ENCODE results near the gene NCOA7.

Gene NCOA7

DNA sequence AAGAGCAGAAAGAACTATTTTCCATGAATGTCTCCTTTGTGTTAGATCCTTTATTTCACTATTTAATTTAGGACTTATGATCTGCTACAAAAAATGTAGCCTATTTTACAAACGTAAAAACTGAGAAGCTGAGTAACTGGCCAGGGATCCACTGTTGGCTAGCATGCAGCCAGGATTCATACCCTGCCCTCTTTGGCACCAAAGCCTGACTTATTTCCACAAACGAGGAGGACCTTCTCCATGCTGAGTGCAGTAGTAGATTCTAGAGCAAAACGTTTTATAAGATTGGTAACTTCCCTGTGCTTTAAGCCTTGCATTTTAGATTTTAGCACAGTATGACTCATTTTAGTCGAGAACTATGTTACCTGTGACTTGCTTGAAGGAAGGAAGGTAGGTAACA lies 74.3 kb downstream of the NCOA7 start:
- Mint-ChIP-seq H3K9me3 (no peaks in the 10 kb centered on the region), H3K27ac (no peak overlapping the region), H3K27me3 (no peaks in the 10 kb centered on the region)

DNA sequence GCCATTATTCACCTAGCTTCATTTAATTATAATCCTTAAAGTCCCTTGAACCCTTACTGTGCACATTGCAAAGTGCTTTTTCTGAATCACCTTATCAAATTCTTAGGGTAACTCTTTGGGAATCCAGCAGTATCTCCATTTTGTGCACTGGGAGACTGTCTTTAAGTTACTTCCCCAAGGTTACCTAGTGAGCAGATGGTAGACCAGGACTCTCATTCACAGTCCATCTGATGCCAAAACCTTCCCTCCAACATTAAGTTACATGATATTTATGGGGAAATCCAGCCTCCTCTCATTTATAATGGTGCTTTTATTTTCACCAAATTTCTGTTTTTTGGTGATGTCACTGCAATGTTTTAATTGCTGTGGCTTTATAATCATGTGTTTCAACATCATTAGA lies 75.7 kb downstream of the NCOA7 start:
- no peaks in the 10 kb centered on the region for H3K27me3 Mint-ChIP-seq

More for the DNA sequence above, 74.3 kb downstream of the NCOA7 start:
- peaks cover 2% of the 10 kb centered on the region for H3K4me1 Mint-ChIP-seq (ENCODE audit: low read depth)
- H3K36me3 Mint-ChIP-seq (ENCODE audit: low read depth) = peaks cover 30% of the 10 kb centered on the region
- DNase-seq = no peak
- H3K4me3 Mint-ChIP-seq = no peak overlapping the region

DNA sequence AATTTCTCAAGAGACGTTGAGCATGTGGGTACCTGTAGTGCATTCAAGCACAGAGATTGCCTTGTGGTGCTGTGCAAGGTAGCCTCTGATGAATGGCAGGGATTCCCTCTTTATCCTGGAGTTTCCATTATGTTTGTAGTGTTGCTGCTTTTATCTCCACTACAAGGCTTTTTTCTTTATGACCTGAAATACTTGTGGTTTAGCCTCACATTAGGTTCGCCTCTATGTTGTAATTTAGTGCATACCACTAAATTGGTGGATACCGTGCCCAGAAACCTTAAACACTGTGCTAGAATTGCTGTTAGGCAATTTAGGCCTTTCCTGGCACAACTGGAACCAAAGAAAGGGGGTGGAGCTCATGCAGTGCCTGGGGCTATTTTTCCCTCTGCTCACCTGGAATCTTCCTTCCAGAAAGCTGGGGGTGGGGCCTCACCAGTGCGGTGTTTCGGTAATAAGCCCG lies 76.8 kb downstream of the NCOA7 start:
- no peaks in the 10 kb centered on the region for H3K9me3 Mint-ChIP-seq
- no peak overlapping the region for H3K27ac Mint-ChIP-seq
- peaks cover 31% of the 10 kb centered on the region for H3K36me3 Mint-ChIP-seq (ENCODE audit: low read depth)
- no peaks in the 10 kb centered on the region for H3K27me3 Mint-ChIP-seq
- DNase-seq = no peak
- no peak overlapping the region for H3K4me3 Mint-ChIP-seq
- peaks cover 2% of the 10 kb centered on the region for H3K4me1 Mint-ChIP-seq (ENCODE audit: low read depth)

More for the DNA sequence above, 75.7 kb downstream of the NCOA7 start:
- DNase-seq = no peak
- Mint-ChIP-seq H3K4me1 (ENCODE audit: low read depth) (peaks cover 2% of the 10 kb centered on the region), H3K36me3 (ENCODE audit: low read depth) (peaks cover 33% of the 10 kb centered on the region), H3K4me3 (no peak overlapping the region), H3K27ac (no peak overlapping the region), H3K9me3 (no peaks in the 10 kb centered on the region)

DNA sequence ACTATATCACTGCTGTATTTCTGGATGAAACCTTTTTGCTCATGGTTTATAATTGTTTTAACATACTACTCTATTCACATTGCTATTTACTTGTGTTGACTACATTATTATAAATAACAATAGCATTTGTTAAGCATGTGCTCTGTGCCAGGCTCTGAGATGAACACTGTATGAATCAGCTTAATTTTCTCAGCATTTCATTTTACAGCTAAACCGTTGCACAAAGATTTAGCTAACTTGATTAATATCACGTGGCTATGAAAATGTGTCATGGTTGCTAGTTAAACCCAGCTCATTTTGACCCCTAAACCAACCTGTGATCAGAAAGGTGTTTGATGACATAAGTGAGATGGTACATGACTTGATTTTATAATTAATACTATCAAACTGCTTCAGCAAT lies 77.5 kb downstream of the NCOA7 start:
- Mint-ChIP-seq H3K27ac (no peak overlapping the region), H3K36me3 (ENCODE audit: low read depth) (peaks cover 28% of the 10 kb centered on the region), H3K27me3 (no peaks in the 10 kb centered on the region), H3K4me3 (no peak overlapping the region), H3K4me1 (ENCODE audit: low read depth) (peaks cover 2% of the 10 kb centered on the region), H3K9me3 (no peaks in the 10 kb centered on the region)
- DNase-seq = no peak

DNA sequence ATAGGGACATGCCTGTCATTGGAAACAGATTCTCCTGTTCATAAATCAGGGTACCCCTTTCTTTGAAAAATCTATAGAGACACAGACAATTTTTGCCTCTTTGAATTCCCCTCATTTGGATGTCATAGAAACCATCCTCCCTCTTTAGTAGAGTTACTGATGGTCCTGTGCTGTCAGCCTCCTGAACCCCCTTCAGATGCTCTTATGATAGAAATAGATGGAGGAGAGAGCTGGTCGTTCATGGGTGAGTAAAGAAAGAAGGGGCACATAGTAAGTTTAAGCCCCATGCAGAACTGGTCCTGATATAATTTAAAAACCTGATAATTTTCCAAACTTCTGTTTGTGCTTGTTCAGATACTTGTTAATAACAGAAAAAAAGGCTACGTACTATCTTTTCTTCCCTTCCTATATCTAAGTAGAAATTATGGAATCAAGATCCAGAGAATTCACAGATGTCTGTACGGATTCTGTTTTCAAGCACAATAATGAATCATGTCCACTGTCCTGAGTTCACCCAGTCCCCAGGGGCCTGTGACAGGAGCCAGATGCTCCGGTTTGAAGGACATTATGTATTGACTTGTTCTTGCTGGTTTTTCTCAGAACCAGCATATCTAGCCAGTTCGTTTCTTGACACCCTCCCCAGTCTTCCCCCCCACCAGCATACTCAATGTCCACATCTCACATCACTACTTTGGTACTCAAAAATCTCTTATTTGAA lies 78.1 kb downstream of the NCOA7 start:
- no peaks in the 10 kb centered on the region for H3K27me3 Mint-ChIP-seq

DNA sequence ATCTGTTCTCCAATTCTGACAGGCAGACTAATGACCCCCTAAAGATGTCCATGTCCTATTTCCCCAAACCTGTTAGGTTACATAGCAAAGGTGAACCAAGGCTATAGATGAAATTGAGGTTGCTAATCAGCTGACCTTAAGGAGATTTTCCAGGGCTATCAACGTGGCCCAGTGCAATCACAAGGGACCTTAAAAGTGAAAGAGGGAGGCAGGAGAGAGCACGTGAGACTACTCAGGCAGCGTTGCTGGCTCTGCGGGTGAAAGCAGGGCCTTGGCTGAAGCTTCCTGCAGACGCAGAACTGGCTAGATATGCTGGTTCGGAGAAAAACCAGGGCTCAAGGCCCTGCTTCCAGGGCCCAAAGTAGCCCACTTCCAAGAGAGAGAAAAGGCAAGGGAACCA lies 78.7 kb downstream of the NCOA7 start:
- H3K27ac Mint-ChIP-seq = no peak overlapping the region
- H3K36me3 Mint-ChIP-seq (ENCODE audit: low read depth) = peaks cover 35% of the 10 kb centered on the region
- peaks cover 2% of the 10 kb centered on the region for H3K4me1 Mint-ChIP-seq (ENCODE audit: low read depth)
- H3K9me3 Mint-ChIP-seq = no peaks in the 10 kb centered on the region
- no peak for DNase-seq
- H3K4me3 Mint-ChIP-seq = no peak overlapping the region
- no peaks in the 10 kb centered on the region for H3K27me3 Mint-ChIP-seq

More for the DNA sequence above, 78.1 kb downstream of the NCOA7 start:
- no peak for DNase-seq
- H3K9me3 Mint-ChIP-seq = no peaks in the 10 kb centered on the region
- H3K36me3 Mint-ChIP-seq (ENCODE audit: low read depth) = peaks cover 34% of the 10 kb centered on the region
- H3K27ac Mint-ChIP-seq = no peak overlapping the region
- no peak overlapping the region for H3K4me3 Mint-ChIP-seq
- H3K4me1 Mint-ChIP-seq (ENCODE audit: low read depth) = peaks cover 2% of the 10 kb centered on the region

DNA sequence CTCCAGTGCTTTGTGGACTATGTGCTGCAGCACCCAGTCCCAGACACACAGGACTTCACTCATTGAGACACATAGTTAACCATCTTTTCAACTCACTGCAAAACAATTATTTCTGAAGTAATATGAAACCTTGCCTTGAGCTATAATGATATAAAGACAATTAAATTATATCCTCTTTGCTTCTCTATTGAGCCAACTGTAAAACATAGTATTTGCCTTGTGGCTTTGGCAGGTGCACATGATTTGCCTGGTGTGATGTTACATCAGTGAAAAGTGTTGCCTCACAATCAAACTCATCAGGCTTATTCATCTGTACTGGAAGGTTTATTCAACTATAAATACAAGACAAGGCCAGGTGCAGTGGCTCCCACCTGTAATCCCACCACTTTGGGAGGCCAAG lies 80.6 kb downstream of the NCOA7 start:
- H3K36me3 Mint-ChIP-seq (ENCODE audit: low read depth) = peaks cover 42% of the 10 kb centered on the region
- peaks cover under 1% of the 10 kb centered on the region for H3K4me1 Mint-ChIP-seq (ENCODE audit: low read depth)
- no peak overlapping the region for H3K4me3 Mint-ChIP-seq
- H3K27ac Mint-ChIP-seq = no peak overlapping the region
- DNase-seq = no peak
- no peaks in the 10 kb centered on the region for H3K9me3 Mint-ChIP-seq
- no peaks in the 10 kb centered on the region for H3K27me3 Mint-ChIP-seq

DNA sequence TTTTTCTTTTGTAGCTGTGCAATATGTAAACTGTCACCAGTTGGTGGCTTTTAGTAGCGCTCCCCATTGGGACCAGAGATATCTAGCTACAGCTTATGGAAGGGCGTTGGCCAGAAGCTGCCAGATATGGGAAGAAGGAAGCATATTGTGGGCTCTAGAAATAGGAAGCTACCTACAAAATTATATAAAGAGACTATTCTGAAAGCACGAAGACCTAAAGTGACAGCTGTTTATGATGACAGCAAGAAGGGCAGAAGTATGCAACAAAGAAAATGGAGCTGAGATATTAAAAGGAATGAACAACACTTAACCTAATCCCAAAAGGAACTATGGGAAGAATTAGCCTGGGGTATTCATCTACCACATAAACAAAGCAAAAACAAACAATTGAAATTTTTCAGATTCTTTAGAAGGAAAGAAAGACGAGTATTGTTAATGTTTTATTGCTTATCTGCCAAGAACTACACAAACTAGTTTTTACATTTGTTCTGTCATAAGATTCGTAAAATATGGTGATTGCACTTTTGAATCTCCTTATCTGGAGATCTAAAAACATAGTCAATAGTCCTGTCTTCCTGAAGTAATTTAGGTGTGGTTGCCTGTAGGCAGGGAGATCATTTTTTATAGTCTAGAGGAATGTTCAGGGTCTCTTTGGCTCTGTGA lies 81.6 kb downstream of the NCOA7 start:
- H3K9me3 Mint-ChIP-seq = no peaks in the 10 kb centered on the region
- no peaks in the 10 kb centered on the region for H3K27me3 Mint-ChIP-seq
- no peak overlapping the region for H3K27ac Mint-ChIP-seq
- H3K4me3 Mint-ChIP-seq = no peak overlapping the region
- no peaks in the 10 kb centered on the region for H3K4me1 Mint-ChIP-seq (ENCODE audit: low read depth)
- H3K36me3 Mint-ChIP-seq (ENCODE audit: low read depth) = peaks cover 48% of the 10 kb centered on the region
- DNase-seq = no peak

DNA sequence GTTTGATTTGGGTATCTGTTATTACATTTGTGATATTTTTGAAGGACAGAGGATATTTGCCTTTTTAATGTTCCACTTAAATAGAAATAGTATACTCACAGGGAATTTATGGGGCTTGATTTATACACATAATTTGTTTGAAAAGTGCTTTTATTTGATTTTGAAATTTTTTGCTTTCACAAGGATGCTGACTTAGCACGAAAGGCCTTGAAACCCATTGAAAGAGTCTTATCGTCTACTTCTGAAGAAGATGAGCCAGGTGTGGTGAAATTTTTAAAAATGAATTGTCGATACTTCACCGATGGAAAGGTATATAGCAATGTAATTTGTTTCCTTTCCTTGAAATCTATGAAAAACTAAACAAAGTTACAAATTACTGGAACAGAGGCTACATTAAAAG lies 91.5 kb downstream of the NCOA7 start:
- DNase-seq = no peak
- H3K4me1 Mint-ChIP-seq (ENCODE audit: low read depth) = no peaks in the 10 kb centered on the region
- H3K9me3 Mint-ChIP-seq = no peaks in the 10 kb centered on the region
- no peak overlapping the region for H3K27ac Mint-ChIP-seq
- H3K27me3 Mint-ChIP-seq = no peaks in the 10 kb centered on the region
- H3K36me3 Mint-ChIP-seq (ENCODE audit: low read depth) = peaks cover 95% of the 10 kb centered on the region
- no peak overlapping the region for H3K4me3 Mint-ChIP-seq

DNA sequence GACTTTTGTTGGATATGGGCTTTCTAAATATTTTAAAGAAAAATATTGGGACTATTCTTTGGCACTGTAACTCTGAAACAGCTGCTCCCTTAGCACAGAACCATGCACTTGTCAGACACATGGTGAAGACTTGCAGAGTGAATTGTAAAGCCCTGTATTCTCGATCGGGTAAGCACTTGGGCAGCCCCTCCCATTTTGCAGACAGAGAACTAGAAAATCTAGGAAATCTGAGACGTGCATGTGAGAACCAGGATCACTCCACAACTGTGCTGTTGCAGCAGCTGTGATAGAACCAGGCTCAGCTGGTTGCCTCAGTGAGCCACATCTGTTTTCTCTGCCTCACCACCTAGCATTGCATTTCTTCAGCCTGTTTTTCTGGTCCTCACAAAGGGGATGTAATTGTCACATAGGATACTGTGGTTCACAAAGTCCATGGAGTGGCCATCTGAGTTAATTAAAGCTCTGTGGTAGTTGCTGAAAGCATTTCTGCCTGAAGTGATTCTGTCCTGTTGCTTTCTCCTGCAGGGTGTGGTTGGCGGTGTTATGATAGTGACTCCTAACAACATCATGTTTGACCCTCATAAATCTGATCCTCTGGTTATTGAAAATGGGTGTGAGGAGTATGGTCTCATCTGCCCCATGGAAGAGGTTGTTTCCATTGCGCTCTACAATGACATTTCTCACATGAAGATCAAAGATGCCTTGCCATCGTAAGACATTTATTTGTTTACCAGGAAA lies 94.0 kb downstream of the NCOA7 start:
- DNase-seq = no peak
- no peaks in the 10 kb centered on the region for H3K9me3 Mint-ChIP-seq
- H3K4me1 Mint-ChIP-seq (ENCODE audit: low read depth) = no peaks in the 10 kb centered on the region
- no peak overlapping the region for H3K4me3 Mint-ChIP-seq
- peaks cover 88% of the 10 kb centered on the region for H3K36me3 Mint-ChIP-seq (ENCODE audit: low read depth)
- no peak overlapping the region for H3K27ac Mint-ChIP-seq
- H3K27me3 Mint-ChIP-seq = no peaks in the 10 kb centered on the region

DNA sequence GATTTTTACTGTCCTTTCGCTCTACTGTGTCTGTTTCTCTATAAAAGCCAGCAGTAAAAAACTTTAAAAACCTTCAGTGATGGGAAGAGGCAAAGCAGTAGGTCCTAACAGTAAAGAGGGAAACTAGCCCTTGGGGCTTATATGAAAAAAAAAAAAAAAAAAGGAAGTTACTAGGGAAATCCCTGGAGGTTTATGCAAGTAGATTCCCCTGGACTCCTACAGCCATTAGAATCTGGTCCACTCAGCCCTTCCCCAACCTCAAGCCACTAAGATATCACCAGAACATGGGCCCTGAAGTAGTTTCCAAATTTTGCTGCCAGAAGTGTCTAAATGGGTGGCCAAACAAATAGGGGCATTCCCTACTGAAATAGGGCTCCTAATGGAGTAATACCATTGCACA lies 95.3 kb downstream of the NCOA7 start:
- peaks cover 89% of the 10 kb centered on the region for H3K36me3 Mint-ChIP-seq (ENCODE audit: low read depth)
- no peaks in the 10 kb centered on the region for H3K4me1 Mint-ChIP-seq (ENCODE audit: low read depth)
- no peaks in the 10 kb centered on the region for H3K27me3 Mint-ChIP-seq
- no peaks in the 10 kb centered on the region for H3K9me3 Mint-ChIP-seq
- H3K4me3 Mint-ChIP-seq = no peak overlapping the region
- H3K27ac Mint-ChIP-seq = no peak overlapping the region
- no peak for DNase-seq

DNA sequence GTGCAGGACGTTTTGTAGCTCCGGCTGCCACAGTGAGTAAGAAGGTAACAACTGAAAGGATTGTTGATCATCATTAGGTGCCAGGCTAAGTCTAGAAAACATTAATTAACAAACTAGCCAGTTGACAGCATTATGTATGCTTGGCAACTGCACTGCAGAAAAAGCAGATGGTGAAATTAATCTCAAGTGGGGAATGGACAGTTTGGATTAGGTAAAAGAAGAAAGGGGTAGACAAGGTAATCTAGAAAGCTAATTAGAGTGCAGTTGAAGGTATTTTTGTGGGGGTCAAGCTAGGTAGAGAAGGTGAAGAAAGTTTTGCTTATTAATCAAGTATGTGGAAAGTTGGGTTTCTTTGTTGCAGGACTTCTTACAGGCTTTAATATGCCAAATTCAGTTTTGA lies 96.2 kb downstream of the NCOA7 start:
- Mint-ChIP-seq H3K36me3 (ENCODE audit: low read depth) (peaks cover 88% of the 10 kb centered on the region), H3K9me3 (no peaks in the 10 kb centered on the region), H3K4me3 (no peak overlapping the region), H3K4me1 (ENCODE audit: low read depth) (no peaks in the 10 kb centered on the region), H3K27me3 (no peaks in the 10 kb centered on the region), H3K27ac (no peak overlapping the region)
- DNase-seq = no peak

DNA sequence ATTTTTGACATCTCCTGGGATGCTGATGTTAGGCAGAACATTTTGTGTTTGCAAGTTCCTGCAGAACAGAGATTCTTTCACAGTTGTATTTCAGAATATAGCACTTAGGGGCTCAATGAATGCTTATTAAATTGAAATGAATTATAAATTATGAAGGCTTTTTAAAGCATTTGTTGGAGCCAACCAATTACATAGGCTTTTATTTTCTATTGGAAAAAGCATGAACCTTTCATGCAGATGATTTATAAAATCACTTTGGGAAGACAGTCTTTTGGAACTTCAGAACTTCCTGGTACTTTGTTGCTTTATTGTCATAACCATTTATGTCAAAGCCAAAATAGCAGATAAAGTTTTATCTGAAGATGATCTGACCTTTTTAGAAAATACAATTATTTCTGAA lies 96.6 kb downstream of the NCOA7 start:
- Mint-ChIP-seq H3K9me3 (no peaks in the 10 kb centered on the region), H3K4me1 (ENCODE audit: low read depth) (no peaks in the 10 kb centered on the region), H3K4me3 (no peak overlapping the region), H3K36me3 (ENCODE audit: low read depth) (peaks cover 87% of the 10 kb centered on the region), H3K27ac (no peak overlapping the region), H3K27me3 (no peaks in the 10 kb centered on the region)
- no peak for DNase-seq

DNA sequence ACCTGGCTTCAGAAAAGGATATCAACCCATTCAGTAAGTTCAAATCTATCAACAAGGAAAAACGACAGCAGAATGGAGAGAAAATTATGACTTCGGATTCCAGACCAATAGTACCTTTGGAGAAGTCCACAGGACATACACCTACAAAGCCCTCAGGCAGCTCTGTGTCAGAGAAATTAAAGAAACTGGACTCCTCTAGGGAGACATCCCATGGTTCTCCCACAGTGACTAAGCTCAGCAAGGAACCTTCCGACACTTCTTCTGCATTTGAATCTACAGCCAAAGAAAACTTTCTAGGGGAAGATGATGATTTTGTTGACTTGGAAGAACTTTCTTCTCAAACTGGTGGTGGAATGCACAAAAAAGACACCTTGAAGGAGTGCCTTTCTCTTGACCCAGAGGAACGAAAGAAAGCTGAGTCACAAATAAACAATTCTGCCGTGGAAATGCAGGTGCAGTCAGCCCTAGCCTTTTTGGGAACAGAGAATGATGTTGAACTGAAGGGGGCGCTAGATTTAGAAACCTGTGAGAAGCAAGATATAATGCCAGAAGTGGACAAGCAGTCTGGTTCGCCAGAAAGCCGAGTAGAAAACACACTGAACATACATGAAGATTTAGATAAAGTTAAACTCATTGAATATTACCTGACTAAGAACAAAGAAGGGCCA lies 98.4 kb downstream of the NCOA7 start:
- DNase-seq = no peak
- Mint-ChIP-seq H3K4me3 (no peak overlapping the region), H3K4me1 (ENCODE audit: low read depth) (no peaks in the 10 kb centered on the region), H3K27me3 (no peaks in the 10 kb centered on the region), H3K27ac (no peak overlapping the region), H3K36me3 (ENCODE audit: low read depth) (peaks cover 85% of the 10 kb centered on the region), H3K9me3 (no peaks in the 10 kb centered on the region)

All from activated T-cell treated with anti-CD3 and anti-CD28 coated beads, Interleukin-2, amount 50 U/mL, for 24 hours (primary cell).